Smooth muscle cell (in vitro differentiated cells): ENCODE results near the gene FNDC11. TPM values are rescaled to one million over a fixed set of nuclear protein-coding genes. Genes with fewer than 3 reads are reported as not detected.

ENCODE experiments used
- DNase-seq: peaks from one replicate; lab custom pipeline; 2025; ENCODE audit not compliant: unreplicated experiment; lab: John Stamatoyannopoulos, UW
- H2AFZ ChIP-seq: fragments of 200-600 bp; sonication (generic); 2 replicates; pipeline ENCODE4 v1.6.0; 2016; ENCODE audit warnings: antibody characterized with exemption, low read depth, mild to moderate bottlenecking
- H3F3A ChIP-seq: fragments of 200-600 bp; sonication (generic); 2 replicates; pipeline ENCODE4 v1.6.0; 2017; ENCODE audit warnings: antibody characterized with exemption, low read depth
- H3K27ac ChIP-seq: fragments of 200-600 bp; sonication (generic); 2 replicates; pipeline ENCODE4 v1.5.1; 2016; ENCODE audit warnings: low read depth, mild to moderate bottlenecking
- H3K27me3 ChIP-seq: fragments of 200-600 bp; sonication (generic); 2 replicates; pipeline ENCODE4 v1.6.1; 2016; ENCODE audit warnings: low read depth, mild to moderate bottlenecking
- H3K36me3 ChIP-seq: fragments of 200-600 bp; sonication (generic); 2 replicates; pipeline ENCODE4 v1.5.1; 2016; ENCODE audit warnings: low read depth
- H3K4me1 ChIP-seq: fragments of 200-600 bp; sonication (generic); 2 replicates; pipeline ENCODE4 v1.5.1; 2016; ENCODE audit warnings: low read depth
- H3K4me2 ChIP-seq: fragments of 200-600 bp; sonication (generic); 2 replicates; pipeline ENCODE4 v1.6.0; 2016; ENCODE audit warnings: mild to moderate bottlenecking
- H3K4me3 ChIP-seq: fragments of 200-600 bp; sonication (generic); 2 replicates; pipeline ENCODE4 v1.5.1; 2016; ENCODE audit warnings: mild to moderate bottlenecking
- H3K79me2 ChIP-seq: fragments of 200-600 bp; sonication (generic); 2 replicates; pipeline ENCODE4 v1.6.0; 2016; ENCODE audit warnings: low read depth, mild to moderate bottlenecking
- H3K9ac ChIP-seq: fragments of 200-600 bp; sonication (generic); 2 replicates; pipeline ENCODE4 v1.6.0; 2016; ENCODE audit warnings: low read depth
- H3K9me3 ChIP-seq: fragments of 200-600 bp; sonication (generic); replicated peaks from 2 replicates; pipeline ENCODE4 v1.5.1; 2016; ENCODE audit warnings: low read depth
- H4K20me1 ChIP-seq: fragments of 200-600 bp; sonication (generic); 2 replicates; pipeline ENCODE4 v1.6.0; 2016; ENCODE audit warnings: low read depth
- WGBS: methylation state at CpG from one replicate; pipeline ENCODE4 v1.1.7; 2016; ENCODE audit warnings: low lambda C conversion rate; 5-methylcytosine and 5-hydroxymethylcytosine counted together
- polyA plus RNA-seq: library from polyadenylated mRNA; unstranded; fragments of >200 nt; fragmentation: Nextera tagmentation; extraction: Ambion mirVana; gene quantifications from 2 replicates; pipeline ENCODE4 v1.2.1, GENCODE V29; 2016
- total RNA-seq: library from RNA; depleted of rRNA; stranded (reverse); fragments of >200 nt; gene quantifications from 2 replicates; pipeline ENCODE4 v1.2.3, GENCODE V29; 2014
- TF ChIP-seq, protein P1 (sequence below): fragments of 200-600 bp; sonication (generic); IDR thresholded peaks from 2 replicates; pipeline ENCODE4 v1.5.1; 2017; ENCODE audit warnings: borderline replicate concordance, mild to moderate bottlenecking, antibody characterized with exemption; ENCODE audit not compliant: insufficient read depth, poor library complexity, severe bottlenecking

FNDC11 gene
- total and polyA plus RNA-seq, 2 experiments from 2014 or later = 0.72 to 3.6 TPM

DNA sequence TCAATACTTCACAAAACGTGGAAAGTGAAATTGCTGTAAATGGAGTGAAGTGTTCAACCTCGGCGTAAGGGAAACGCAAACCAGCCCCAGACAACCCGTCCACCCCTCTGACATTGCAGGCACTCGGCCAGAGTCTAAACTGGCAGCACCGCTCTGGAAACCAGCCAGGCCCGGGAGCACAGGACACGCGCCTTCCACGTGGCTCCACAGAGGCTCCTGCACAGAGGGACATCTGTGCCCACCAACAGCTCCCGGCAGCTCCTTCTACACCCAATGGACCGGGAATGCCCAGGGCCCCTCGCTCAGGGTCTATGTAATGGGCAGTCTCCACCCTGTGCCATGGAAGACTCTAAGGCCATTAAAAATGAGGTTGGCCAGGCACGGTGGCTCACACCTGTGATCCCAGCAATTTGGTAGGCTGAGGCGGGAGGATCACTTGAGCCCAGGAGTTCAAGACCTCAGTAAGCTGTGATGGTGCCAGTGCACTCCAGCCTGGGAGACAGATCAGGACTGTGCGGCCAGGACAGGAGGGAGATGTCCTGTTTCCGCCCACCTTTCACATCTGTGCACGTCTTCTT, 23.4 kb downstream of the FNDC11 start:
- Histone ChIP-seq H3K27me3 (no peaks in the 10 kb centered on the region), H3K27ac (no peak overlapping the region), H2AFZ (no peak overlapping the region), H3F3A (no peaks in the 10 kb centered on the region), H3K4me3 (no peak overlapping the region), H3K4me2 (no peak overlapping the region), H3K9ac (no peak overlapping the region), H3K79me2 (no peaks in the 10 kb centered on the region), H3K36me3 (no peaks in the 10 kb centered on the region), H4K20me1 (no peaks in the 10 kb centered on the region), H3K4me1 (peaks cover 4% of the 10 kb centered on the region), H3K9me3 (no peaks in the 10 kb centered on the region)
- TF ChIP-seq, protein P1, sequence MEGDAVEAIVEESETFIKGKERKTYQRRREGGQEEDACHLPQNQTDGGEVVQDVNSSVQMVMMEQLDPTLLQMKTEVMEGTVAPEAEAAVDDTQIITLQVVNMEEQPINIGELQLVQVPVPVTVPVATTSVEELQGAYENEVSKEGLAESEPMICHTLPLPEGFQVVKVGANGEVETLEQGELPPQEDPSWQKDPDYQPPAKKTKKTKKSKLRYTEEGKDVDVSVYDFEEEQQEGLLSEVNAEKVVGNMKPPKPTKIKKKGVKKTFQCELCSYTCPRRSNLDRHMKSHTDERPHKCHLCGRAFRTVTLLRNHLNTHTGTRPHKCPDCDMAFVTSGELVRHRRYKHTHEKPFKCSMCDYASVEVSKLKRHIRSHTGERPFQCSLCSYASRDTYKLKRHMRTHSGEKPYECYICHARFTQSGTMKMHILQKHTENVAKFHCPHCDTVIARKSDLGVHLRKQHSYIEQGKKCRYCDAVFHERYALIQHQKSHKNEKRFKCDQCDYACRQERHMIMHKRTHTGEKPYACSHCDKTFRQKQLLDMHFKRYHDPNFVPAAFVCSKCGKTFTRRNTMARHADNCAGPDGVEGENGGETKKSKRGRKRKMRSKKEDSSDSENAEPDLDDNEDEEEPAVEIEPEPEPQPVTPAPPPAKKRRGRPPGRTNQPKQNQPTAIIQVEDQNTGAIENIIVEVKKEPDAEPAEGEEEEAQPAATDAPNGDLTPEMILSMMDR = no peak
- no peak for DNase-seq
- WGBS = 96% methylated on average over 19 of the region's 19 CpGs

DNA sequence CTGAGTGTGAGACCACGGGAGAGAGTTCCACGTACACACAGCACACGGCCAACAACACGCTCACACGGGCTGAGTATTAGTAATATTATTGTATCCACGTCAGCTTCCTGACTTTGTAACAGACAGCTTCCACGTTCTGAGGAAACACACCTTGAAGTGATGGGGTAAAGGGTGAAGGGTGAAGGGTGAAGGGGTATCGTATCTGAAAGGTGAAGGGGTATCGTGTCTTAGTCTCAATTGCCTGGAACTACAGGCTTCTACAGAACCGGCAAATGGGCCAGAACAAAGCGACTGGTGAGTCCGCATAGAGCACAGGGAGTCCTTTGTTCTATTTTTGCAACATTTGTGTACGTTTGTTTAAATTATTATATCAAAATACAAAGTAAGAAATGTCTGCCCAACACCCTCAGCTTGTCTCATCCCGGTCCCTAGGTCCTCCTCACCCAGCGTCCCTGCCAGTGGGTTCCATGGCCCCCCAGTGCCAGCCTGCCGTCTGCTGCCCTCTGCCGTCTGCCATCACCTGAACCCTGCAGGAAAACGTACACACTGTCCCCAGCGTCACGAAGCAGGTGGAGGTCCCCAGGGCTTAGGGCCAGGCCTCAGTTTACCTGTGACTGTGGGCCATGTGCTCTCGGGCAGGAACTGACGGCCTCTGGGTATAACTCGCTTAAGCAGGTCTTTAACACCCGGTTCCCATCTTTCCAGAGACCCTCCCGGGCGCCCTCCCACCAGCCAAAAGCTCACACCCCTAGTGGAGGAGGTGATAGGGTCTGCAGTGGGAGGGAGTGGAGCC, 24.5 kb downstream of the FNDC11 start:
- no peak overlapping the region for H3K4me3 ChIP-seq
- DNase-seq = no peak
- H3K9ac ChIP-seq = no peak overlapping the region
- no peaks in the 10 kb centered on the region for H3F3A ChIP-seq
- no peaks in the 10 kb centered on the region for H4K20me1 ChIP-seq
- H3K79me2 ChIP-seq = no peaks in the 10 kb centered on the region
- TF ChIP-seq, protein P1 = no peak
- no peak overlapping the region for H3K27ac ChIP-seq
- no peaks in the 10 kb centered on the region for H3K9me3 ChIP-seq
- H2AFZ ChIP-seq = no peak overlapping the region
- no peak overlapping the region for H3K4me2 ChIP-seq
- H3K4me1 ChIP-seq = peaks cover 1% of the 10 kb centered on the region
- no peaks in the 10 kb centered on the region for H3K27me3 ChIP-seq
- no peaks in the 10 kb centered on the region for H3K36me3 ChIP-seq
- WGBS = 91% methylated on average over 26 of the region's 26 CpGs

- TF ChIP-seq, protein P1 = no peak
- H2AFZ ChIP-seq = no peak overlapping the region
Observed at GRCh38 chr20:63579017-63579694, 25.2 kb downstream of the FNDC11 start.

More at GRCh38 chr20:63579017-63579694, 25.2 kb downstream of the FNDC11 start:
- H3K79me2 ChIP-seq = no peaks in the 10 kb centered on the region
- no peak overlapping the region for H3K4me3 ChIP-seq
- no peak overlapping the region for H3K4me2 ChIP-seq
- no peak overlapping the region for H3K27ac ChIP-seq
- H3K9ac ChIP-seq = no peak overlapping the region
- no peaks in the 10 kb centered on the region for H3K4me1 ChIP-seq
- no peaks in the 10 kb centered on the region for H3K27me3 ChIP-seq
- H4K20me1 ChIP-seq = no peaks in the 10 kb centered on the region
- H3K36me3 ChIP-seq = no peaks in the 10 kb centered on the region
- 89% methylated on average over 19 of the region's 19 CpGs for WGBS
- H3K9me3 ChIP-seq = no peaks in the 10 kb centered on the region
- H3F3A ChIP-seq = no peaks in the 10 kb centered on the region
- no peak for DNase-seq
